Sigmoid colon (tissue), 4 donors: ENCODE measurements around the gene DCLK2.

Experiments
- EP300 ChIP-seq, 4 donors: sonication (generic); formaldehyde crosslinking; IDR thresholded peaks; one replicate each; pipeline ENCODE4 v1.6.1; 2017; ENCODE audit warnings: antibody characterized with exemption in 4 of 4
- POLR2A ChIP-seq, 2 donors: fragments of 450-650 bp; IDR thresholded peaks; one replicate each; pipeline ENCODE4 v1.6.1; 2016; ENCODE audit warnings: antibody characterized with exemption in 2 of 2, mild to moderate bottlenecking in 2 of 2, moderate library complexity in 2 of 2
- POLR2AphosphoS5 ChIP-seq, 4 donors: sonication (generic); formaldehyde crosslinking; IDR thresholded peaks; one replicate each; pipeline ENCODE4 v1.6.1; 2017; ENCODE audit warnings: antibody characterized with exemption in 4 of 4
- TF ChIP-seq, protein P1 (sequence below), 4 experiments: fragments of 450-650 bp in 3 of 4; fragments of 200-600 bp in 1 of 4; IDR thresholded peaks; one replicate each; pipeline ENCODE4 v1.5.1; 2016 to 2019; ENCODE audit warnings: antibody characterized with exemption in 4 of 4, mild to moderate bottlenecking in 3 of 4, moderate library complexity in 2 of 4

DNA sequence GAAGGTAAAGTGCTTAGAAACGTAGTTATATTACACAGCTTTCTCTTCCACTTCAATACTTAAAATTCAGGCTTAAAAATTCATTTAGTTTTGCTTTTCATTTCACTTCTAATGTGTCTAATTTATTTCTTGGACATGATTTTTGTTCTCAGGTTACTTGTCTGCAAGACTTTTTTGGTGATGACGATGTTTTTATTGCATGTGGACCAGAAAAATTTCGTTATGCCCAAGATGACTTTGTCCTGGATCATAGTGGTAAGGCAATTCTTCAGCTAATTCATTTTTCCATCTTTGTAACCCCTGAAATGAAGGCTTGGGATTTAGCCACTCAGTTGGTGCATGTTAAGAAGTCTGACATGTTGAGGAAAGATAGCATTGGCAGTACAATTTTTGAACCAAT is 114.7 kb downstream of the DCLK2 start:
- TF ChIP-seq, protein P1, sequence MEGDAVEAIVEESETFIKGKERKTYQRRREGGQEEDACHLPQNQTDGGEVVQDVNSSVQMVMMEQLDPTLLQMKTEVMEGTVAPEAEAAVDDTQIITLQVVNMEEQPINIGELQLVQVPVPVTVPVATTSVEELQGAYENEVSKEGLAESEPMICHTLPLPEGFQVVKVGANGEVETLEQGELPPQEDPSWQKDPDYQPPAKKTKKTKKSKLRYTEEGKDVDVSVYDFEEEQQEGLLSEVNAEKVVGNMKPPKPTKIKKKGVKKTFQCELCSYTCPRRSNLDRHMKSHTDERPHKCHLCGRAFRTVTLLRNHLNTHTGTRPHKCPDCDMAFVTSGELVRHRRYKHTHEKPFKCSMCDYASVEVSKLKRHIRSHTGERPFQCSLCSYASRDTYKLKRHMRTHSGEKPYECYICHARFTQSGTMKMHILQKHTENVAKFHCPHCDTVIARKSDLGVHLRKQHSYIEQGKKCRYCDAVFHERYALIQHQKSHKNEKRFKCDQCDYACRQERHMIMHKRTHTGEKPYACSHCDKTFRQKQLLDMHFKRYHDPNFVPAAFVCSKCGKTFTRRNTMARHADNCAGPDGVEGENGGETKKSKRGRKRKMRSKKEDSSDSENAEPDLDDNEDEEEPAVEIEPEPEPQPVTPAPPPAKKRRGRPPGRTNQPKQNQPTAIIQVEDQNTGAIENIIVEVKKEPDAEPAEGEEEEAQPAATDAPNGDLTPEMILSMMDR (IDR thresholded peaks at IDR 0.05) = no peak
- TF ChIP-seq EP300 (IDR thresholded peaks at IDR 0.05) = no peak
- TF ChIP-seq POLR2A (IDR thresholded peaks at IDR 0.05) = no peak
- TF ChIP-seq POLR2AphosphoS5 (IDR thresholded peaks at IDR 0.05) = no peak
